ENCODE results near the gene GPSM1. TPM values are rescaled to one million over a fixed set of nuclear protein-coding genes. Genes with fewer than 3 reads are reported as not detected.

The GPSM1 gene
- total RNA-seq, 1 experiment from 2014 or later, result 14.2 TPM

- DNase-seq (ENCODE audit: low spot score) (no peak), ATAC-seq (no peak)
- no peaks in the 10 kb centered on the region for H3K9me3 Mint-ChIP-seq
- ChIA-PET POLR2A (interaction anchor here (0.8 kb wide), 1 partner anchor 247 kb away, joined by 3 read pairs; no protein-coding TSS in a partner anchor), CTCF (interaction anchor here (1.0 kb wide), 1 partner anchor 14 kb away, joined by 3 read pairs; no protein-coding TSS in a partner anchor)
- no peaks in the 10 kb centered on the region; the same call in none of the 2 replicates for H3K36me3 Mint-ChIP-seq
- H3K4me1 Mint-ChIP-seq, result no peaks in the 10 kb centered on the region
- no peaks in the 10 kb centered on the region for H3K27me3 Mint-ChIP-seq (ENCODE audit: low read depth)
- TF ChIP-seq PREB (CRISPR knock-in tag; IDR thresholded peaks at IDR 0.05; ENCODE audit: borderline replicate concordance) (no peak), STAT6 (CRISPR knock-in tag; conservative IDR thresholded peaks at IDR 0.05; ENCODE audit: low read depth) (no peak), JUN (CRISPR knock-in tag; IDR thresholded peaks at IDR 0.05) (no peak), ZNF396 (CRISPR knock-in tag; IDR thresholded peaks at IDR 0.05; ENCODE audit: borderline replicate concordance) (no peak), NFYB (CRISPR knock-in tag; conservative IDR thresholded peaks at IDR 0.05; ENCODE audit: low read depth) (no peak)
- H3K4me3 Mint-ChIP-seq, result no peak overlapping the region
- H3K27ac Mint-ChIP-seq, result no peak overlapping the region
Measured at GRCh38 chr9:136378170-136379002, 51.0 kb downstream of the GPSM1 start.

GRCh38 chr9:136379003-136379287, 51.6 kb downstream of the GPSM1 start:
- DNase-seq (ENCODE audit: low spot score) (no peak), ATAC-seq (no peak)
- H3K9me3 Mint-ChIP-seq, result no peaks in the 10 kb centered on the region
- CTCF ChIA-PET, result interaction anchor here (1.0 kb wide), 1 partner anchor 15 kb away, joined by 3 read pairs; no protein-coding TSS in a partner anchor
- no peaks in the 10 kb centered on the region for H3K4me1 Mint-ChIP-seq
- peaks cover 2% of the 10 kb centered on the region for H3K36me3 Mint-ChIP-seq
- H3K4me3 Mint-ChIP-seq, result no peak overlapping the region
- POLR2A ChIA-PET, result no interaction called here
- H3K27ac Mint-ChIP-seq, result no peak overlapping the region
- no peaks in the 10 kb centered on the region for H3K27me3 Mint-ChIP-seq (ENCODE audit: low read depth)
- TF ChIP-seq SOX15 (CRISPR knock-in tag; IDR thresholded peaks at IDR 0.05) (no peak), ZNF281 (CRISPR knock-in tag; IDR thresholded peaks at IDR 0.05) (no peak), NR1H2 (CRISPR knock-in tag; IDR thresholded peaks at IDR 0.05) (no peak), FOXP4 (CRISPR knock-in tag; IDR thresholded peaks at IDR 0.05) (no peak), NFE2L1 (CRISPR knock-in tag; IDR thresholded peaks at IDR 0.05) (no peak), PRDM15 (CRISPR knock-in tag; IDR thresholded peaks at IDR 0.05) (no peak), ATF6 (CRISPR knock-in tag; IDR thresholded peaks at IDR 0.05) (no peak), E2F4 (CRISPR knock-in tag; IDR thresholded peaks at IDR 0.05; ENCODE audit: borderline replicate concordance, low read depth) (no peak), E2F1 (CRISPR knock-in tag; IDR thresholded peaks at IDR 0.05) (no peak), SMAD3 (CRISPR knock-in tag; IDR thresholded peaks at IDR 0.05; ENCODE audit: borderline replicate concordance) (no peak), HMGA2 (CRISPR knock-in tag; IDR thresholded peaks at IDR 0.05) (no peak)

Measured in WTC11 (cell line).